ENCODE results near the gene POP4. TPM values are rescaled to one million over a fixed set of nuclear protein-coding genes. Genes with fewer than 3 reads are reported as not detected.

The POP4 gene
- total and polyA plus RNA-seq, 2 of the 4 experiments (the other 2 are of a cell fraction): 65.1 to 87.2 TPM

DNA sequence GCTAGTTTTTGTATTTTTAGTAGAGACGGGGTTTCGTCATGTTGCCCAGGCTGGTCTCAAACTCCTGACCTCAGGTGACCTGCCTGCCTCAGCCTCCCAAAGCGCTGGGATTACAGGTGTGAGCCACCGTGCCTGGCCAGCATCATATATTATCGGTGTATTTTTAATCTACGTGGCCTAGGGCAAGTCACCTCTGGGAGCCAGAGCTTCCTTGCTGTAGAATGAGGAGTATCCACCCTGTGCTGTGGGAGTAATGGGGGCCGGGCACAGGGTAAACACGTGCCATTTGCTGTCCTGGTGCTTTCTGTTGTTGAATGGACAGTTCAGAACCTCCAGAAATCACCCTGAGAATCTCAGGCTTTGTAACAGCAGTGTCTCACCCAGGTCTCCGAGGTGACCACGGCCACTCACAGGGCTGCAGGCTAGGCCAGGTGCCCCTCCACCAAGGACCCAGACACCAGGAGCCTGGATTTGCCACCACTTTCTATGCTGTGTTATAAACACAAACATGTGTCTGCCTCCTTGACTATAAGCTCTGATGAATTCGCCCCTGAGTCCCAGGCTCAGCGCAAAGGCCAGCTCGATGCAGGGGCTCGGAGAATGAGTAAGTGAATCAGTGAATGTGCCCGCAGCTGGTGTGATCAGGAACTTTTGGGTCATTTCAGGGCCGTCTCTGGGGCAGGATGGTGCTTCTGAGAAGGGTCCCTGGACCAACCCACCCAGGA, 22.7 kb downstream of the POP4 start:
- DNase-seq (no peak), ATAC-seq (ENCODE audit: low read depth) (no peak)
- Histone ChIP-seq H3K4me1 (ENCODE audit: control insufficient read depth, insufficient read depth, low read length) (no peaks in the 10 kb centered on the region), H2BK5ac (ENCODE audit: low read depth, low read length, poor library complexity, severe bottlenecking) (no peak overlapping the region), H4K91ac (ENCODE audit: insufficient read depth, low read depth, low read length) (no peak overlapping the region), H2BK15ac (ENCODE audit: low read depth, low read length) (no peak overlapping the region), H3K9me3 (ENCODE audit: control insufficient read depth, insufficient read depth, low read length) (no peaks in the 10 kb centered on the region), H2BK120ac (ENCODE audit: low read depth, low read length) (no peak overlapping the region), H3K9ac (ENCODE audit: low read depth, low read length) (no peak overlapping the region), H2BK20ac (ENCODE audit: low read depth, low read length) (no peak overlapping the region), H3K27ac (ENCODE audit: insufficient read depth, low read length) (no peak overlapping the region), H3K14ac (replicated peaks; ENCODE audit: low read depth, low read length) (no peak overlapping the region), H3K27me3 (ENCODE audit: control insufficient read depth, insufficient read depth, low read length) (no peaks in the 10 kb centered on the region; the same call in 1 of the 2 replicates), H3K79me1 (ENCODE audit: low read depth in 1 of 2, low read length in 2 of 2) (no peaks in the 10 kb centered on the region), H4K5ac (ENCODE audit: low read depth, low read length) (no peak overlapping the region), H4K20me1 (ENCODE audit: insufficient read depth, low read length) (no peaks in the 10 kb centered on the region), H3K4me3 (ENCODE audit: insufficient read depth, low read depth, low read length) (no peak overlapping the region), H3K9me1 (ENCODE audit: insufficient read depth, low read length) (no peaks in the 10 kb centered on the region), H2AFZ (replicated peaks; ENCODE audit: low read length, poor library complexity) (no peak overlapping the region), H3K4ac (ENCODE audit: low read depth, low read length) (no peak overlapping the region), H2AK5ac (ENCODE audit: low read depth, low read length) (no peak overlapping the region), H3K56ac (ENCODE audit: extremely low read depth, insufficient read depth, low read length) (no peak overlapping the region), H3K4me2 (ENCODE audit: low read depth, low read length) (no peak overlapping the region), H3K18ac (ENCODE audit: low read depth, low read length) (no peak overlapping the region), H3K36me3 (ENCODE audit: control insufficient read depth, insufficient read depth, low read length) (no peaks in the 10 kb centered on the region), H4K8ac (ENCODE audit: low read depth in 2 of 2, low read length in 2 of 2) (no peak overlapping the region), H3K23ac (ENCODE audit: low read depth, low read length) (no peak overlapping the region), H2AK9ac (replicated peaks; ENCODE audit: low read depth, low read length, poor library complexity) (no peak overlapping the region)
- CTCF ChIA-PET: interaction anchor here (0.6 kb wide), 1 partner anchor 12 kb away, joined by 3 read pairs; no protein-coding TSS in a partner anchor
- WGBS, 2 experiments (ENCODE audit: extremely low coverage in 2 of 2, insufficient read length in 1 of 2): 40% methylated on average over 1 of the region's 16 CpGs; no CpG with 5 or more reads in 1 of the 2 experiments
- dilution Hi-C loops (cut with HindIII; ENCODE audit: low sequenced_read_pairs, unreplicated experiment) (no loop called here), in situ Hi-C loops (cut with MboI; ENCODE audit: low sequenced_read_pairs) (no loop called here), intact Hi-C loops (cut with micrococcal nuclease) (no loop called here)
- TF ChIP-seq MAFK (IDR thresholded peaks at IDR 0.05; ENCODE audit: low read depth, low read length): no peak
- no peak for TF ChIP-seq FOS (IDR thresholded peaks at IDR 0.05; ENCODE audit: low read depth, low read length)
- TF ChIP-seq MAZ (IDR thresholded peaks at IDR 0.05; ENCODE audit: borderline replicate concordance, low read depth, low read length): no peak
- no peak for TF ChIP-seq RFX5 (IDR thresholded peaks at IDR 0.05; ENCODE audit: low read depth, low read length)
- TF ChIP-seq POLR2A (IDR thresholded peaks at IDR 0.05; ENCODE audit: low read depth, low read length): no peak
- TF ChIP-seq CEBPB (IDR thresholded peaks at IDR 0.05; ENCODE audit: low read depth, low read length): no peak
- no peak for TF ChIP-seq BHLHE40 (IDR thresholded peaks at IDR 0.05; ENCODE audit: low read depth, low read length)
- no peak for TF ChIP-seq RCOR1 (IDR thresholded peaks at IDR 0.05; ENCODE audit: insufficient replicate concordance, low read length)
- POLR2A ChIA-PET (ENCODE audit: unreplicated experiment): no interaction called here
- no TSS peak for BruUV-seq (replicated peaks)
